ENCODE results near the gene FAAP100.

Gene FAAP100, protein sequence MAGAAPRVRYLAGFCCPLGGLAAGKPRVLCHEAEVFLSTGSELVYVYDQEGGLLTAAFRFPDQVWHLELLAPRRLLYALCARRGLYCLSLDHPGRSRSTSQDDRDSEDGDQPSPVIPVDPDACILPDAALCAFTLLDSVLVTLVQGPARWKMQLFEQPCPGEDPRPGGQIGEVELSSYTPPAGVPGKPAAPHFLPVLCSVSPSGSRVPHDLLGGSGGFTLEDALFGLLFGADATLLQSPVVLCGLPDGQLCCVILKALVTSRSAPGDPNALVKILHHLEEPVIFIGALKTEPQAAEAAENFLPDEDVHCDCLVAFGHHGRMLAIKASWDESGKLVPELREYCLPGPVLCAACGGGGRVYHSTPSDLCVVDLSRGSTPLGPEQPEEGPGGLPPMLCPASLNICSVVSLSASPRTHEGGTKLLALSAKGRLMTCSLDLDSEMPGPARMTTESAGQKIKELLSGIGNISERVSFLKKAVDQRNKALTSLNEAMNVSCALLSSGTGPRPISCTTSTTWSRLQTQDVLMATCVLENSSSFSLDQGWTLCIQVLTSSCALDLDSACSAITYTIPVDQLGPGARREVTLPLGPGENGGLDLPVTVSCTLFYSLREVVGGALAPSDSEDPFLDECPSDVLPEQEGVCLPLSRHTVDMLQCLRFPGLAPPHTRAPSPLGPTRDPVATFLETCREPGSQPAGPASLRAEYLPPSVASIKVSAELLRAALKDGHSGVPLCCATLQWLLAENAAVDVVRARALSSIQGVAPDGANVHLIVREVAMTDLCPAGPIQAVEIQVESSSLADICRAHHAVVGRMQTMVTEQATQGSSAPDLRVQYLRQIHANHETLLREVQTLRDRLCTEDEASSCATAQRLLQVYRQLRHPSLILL

DNA sequence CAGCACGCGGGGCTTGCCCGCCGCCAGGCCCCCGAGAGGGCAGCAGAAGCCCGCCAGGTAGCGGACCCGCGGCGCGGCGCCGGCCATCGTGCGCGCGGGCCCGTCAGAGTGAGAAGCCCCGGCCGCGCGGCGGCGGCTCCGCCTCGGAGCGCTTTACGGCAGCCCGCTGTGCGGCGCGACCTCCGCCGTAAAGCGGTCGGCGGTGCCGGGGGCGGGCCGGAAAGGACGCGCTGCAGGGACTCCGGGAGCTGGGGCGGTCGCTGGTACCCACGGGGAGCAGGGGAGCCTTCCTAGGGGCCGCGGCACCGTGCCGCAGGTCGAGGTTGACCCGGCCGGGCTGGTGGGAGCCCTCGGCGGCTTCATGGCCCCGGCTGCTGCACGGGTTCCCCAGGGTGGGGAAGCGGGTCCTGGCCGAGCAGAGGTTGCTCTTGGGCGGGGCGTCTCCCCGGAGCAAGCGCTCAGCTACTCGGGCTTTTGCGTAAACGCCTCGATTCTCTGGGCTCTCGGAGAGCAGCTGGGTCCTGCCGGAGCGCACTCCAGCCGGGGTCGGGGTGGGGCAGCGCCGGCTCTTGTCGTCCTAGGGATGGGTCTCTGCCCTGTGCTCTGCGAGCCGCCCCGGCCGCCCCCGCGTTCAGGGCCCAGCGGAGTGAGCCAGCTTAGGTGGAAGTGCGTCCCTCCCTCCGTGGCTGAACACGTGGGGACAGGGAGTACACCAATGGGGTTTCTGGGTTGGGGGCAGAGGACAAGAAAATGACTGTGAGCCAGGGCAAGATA is at the start of gene FAAP100:
Gene FAAP100 (minus strand): TSS at position 110 of the 774 bp plus-strand sequence. CDS start 23 bp downstream, at position 87.
- peak within 1 kb of the TSS; percentile 78 for H3K4me3 ChIP-seq (ENCODE audit: low read length)
- TF ChIP-seq CTCF (conservative IDR thresholded peaks at IDR 0.05; ENCODE audit: low read depth, low read length), result no peak

DNA sequence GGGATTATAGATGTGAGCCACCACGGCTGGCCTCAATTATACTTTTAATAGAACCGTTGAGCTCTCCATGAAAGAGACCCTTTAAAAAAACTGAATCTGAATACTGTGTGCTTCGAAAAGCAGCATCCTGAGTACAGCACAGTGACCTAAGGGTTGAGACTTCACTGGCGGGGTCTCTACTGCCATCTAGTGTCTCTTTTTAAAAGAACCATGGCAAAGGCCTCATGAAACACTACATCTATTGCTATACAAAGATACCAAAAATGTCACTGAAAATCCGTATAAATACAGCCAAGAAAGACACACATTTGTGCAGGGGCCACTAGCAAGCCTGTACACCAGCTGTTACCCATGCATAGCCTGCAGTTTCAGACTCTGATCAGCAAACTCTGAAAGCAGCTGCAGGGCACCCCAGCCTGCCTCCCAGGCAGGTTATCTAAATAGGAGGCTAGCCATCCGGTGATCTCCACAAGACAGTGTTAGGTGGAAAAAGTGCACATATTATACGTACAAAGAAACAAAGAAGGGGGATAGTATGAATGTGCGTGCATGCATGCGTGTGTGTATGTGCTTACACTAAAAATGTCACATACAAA is 49.5 kb upstream of the FAAP100 start:
- no peak overlapping the region for H3K4me3 ChIP-seq (ENCODE audit: low read length)
- TF ChIP-seq CTCF (conservative IDR thresholded peaks at IDR 0.05; ENCODE audit: low read depth, low read length), result peak; percentile 85

More for the DNA sequence above, at the start of gene FAAP100:
- DNase-seq (ENCODE audit: low read depth), result no peak

GRCh38 chr17:81599719-81600486 is 47.8 kb upstream of the FAAP100 start:
- no peak for DNase-seq (ENCODE audit: low read depth)
- TF ChIP-seq CTCF (conservative IDR thresholded peaks at IDR 0.05; ENCODE audit: low read depth, low read length), result no peak
- no peak overlapping the region for H3K4me3 ChIP-seq (ENCODE audit: low read length)

More for the DNA sequence above, 49.5 kb upstream of the FAAP100 start:
- DNase-seq (ENCODE audit: low read depth), result no peak

- no peak for DNase-seq (ENCODE audit: low read depth)
- no peak for TF ChIP-seq CTCF (conservative IDR thresholded peaks at IDR 0.05; ENCODE audit: low read depth, low read length)
- H3K4me3 ChIP-seq (ENCODE audit: low read length), result no peak overlapping the region
Observed at GRCh38 chr17:81593105-81593871, 41.1 kb upstream of the FAAP100 start.

GRCh38 chr17:81591971-81592370 is 39.8 kb upstream of the FAAP100 start:
- no peak for DNase-seq (ENCODE audit: low read depth)
- TF ChIP-seq CTCF (conservative IDR thresholded peaks at IDR 0.05; ENCODE audit: low read depth, low read length), result no peak

More at GRCh38 chr17:81591971-81592370, 39.8 kb upstream of the FAAP100 start:
- no peak overlapping the region for H3K4me3 ChIP-seq (ENCODE audit: low read length)

Measured in retinal pigment epithelial cell (primary cell).